Activated naive CD4-positive, alpha-beta T cell treated with anti-CD3 and anti-CD28 coated beads for 36 hours (primary cell): ENCODE data around the gene CCR5AS. TPM values are rescaled to one million over a fixed set of nuclear protein-coding genes. Genes with fewer than 3 reads are reported as not detected.
"Not testable (repeated sequence)": the region's sequence is repeated elsewhere in the genome, so short reads cannot be mapped to it uniquely, and the experiment has no call there.

Experiments used
- CTCF ChIA-PET: fragments of 350-600 bp; sonication (Branson Sonifier 250); formaldehyde crosslinking; loops from one replicate; lab custom pipeline; 2021; ENCODE audit warnings: antibody characterized with exemption; lab: Charles Lee
- DNase-seq: peaks from one replicate; pipeline ENCODE4 v3.0.0-alpha.2; 2020
- H3K27ac Mint-ChIP-seq: one replicate; pipeline ENCODE4 v1.8.0; 2021; ENCODE audit warnings: mild to moderate bottlenecking, mixed read lengths
- H3K27me3 Mint-ChIP-seq: one replicate; pipeline ENCODE4 v1.8.0; 2021; ENCODE audit warnings: low read depth, mixed read lengths
- H3K36me3 Mint-ChIP-seq: one replicate; pipeline ENCODE4 v1.8.0; 2021; ENCODE audit warnings: low read depth, mixed read lengths
- H3K4me1 Mint-ChIP-seq: one replicate; pipeline ENCODE4 v1.8.0; 2021; ENCODE audit warnings: low read depth, mixed read lengths
- H3K4me3 Mint-ChIP-seq: one replicate; pipeline ENCODE4 v1.8.0; 2021; ENCODE audit warnings: mild to moderate bottlenecking, moderate library complexity, mixed read lengths
- H3K9me3 Mint-ChIP-seq: one replicate; pipeline ENCODE4 v1.8.0; 2021; ENCODE audit warnings: mixed read lengths
- intact Hi-C: fragments of 100-400 bp; cut with micrococcal nuclease; formaldehyde crosslinking; loops from one replicate; pipeline ENCODE4 v1.15.1; 2023
- total RNA-seq, 2 experiments: library from RNA; stranded (reverse); gene quantifications; one replicate each; pipeline ENCODE4 v1.2.3, GENCODE V29; 2021

CCR5AS gene

GRCh38 chr3:46334741-46335478 is 72.0 kb downstream of the CCR5AS start:
- H3K4me1 Mint-ChIP-seq, result peaks cover 10% of the 10 kb centered on the region
- intact Hi-C loops, result no loop called here
- CTCF ChIA-PET, result interaction anchor here (0.6 to 2.0 kb wide), 2 partner anchors 58 to 96 kb away, joined by 4 to 6 read pairs; no protein-coding TSS in a partner anchor
- no peak overlapping the region for H3K4me3 Mint-ChIP-seq
- no peak for DNase-seq
- H3K27ac Mint-ChIP-seq, result no peak overlapping the region
- H3K36me3 Mint-ChIP-seq, result peaks cover 5% of the 10 kb centered on the region
- peaks cover 10% of the 10 kb centered on the region for H3K27me3 Mint-ChIP-seq
- H3K9me3 Mint-ChIP-seq, result peaks cover 20% of the 10 kb centered on the region

DNA sequence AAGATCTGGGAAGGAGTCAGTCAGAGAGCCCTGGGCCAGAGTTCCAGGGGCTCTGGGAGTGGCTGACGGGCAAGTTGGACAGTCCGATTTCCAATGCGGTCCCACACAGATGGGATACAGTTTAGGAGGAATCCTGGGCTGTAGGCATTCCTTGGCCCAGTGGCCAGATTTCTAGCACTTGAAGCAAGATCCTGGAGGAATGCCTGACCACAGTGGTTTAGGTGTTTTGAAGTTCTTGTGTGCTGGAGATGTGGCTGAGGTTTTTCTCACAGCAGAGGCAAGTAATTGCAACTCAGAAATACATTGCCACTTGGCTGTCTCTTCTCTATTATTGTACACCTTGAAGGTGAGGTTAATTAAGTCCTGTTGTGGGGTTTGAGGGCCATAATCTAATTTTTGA is 76.2 kb downstream of the CCR5AS start:
- intact Hi-C loops, H3K36me3 Mint-ChIP-seq, H3K27me3 Mint-ChIP-seq, CTCF ChIA-PET, H3K4me3 Mint-ChIP-seq, DNase-seq, H3K27ac Mint-ChIP-seq, H3K4me1 Mint-ChIP-seq, H3K9me3 Mint-ChIP-seq: not testable (repeated sequence)

- H3K36me3 Mint-ChIP-seq, result no peaks in the 10 kb centered on the region
- CTCF ChIA-PET, result interaction anchor here (0.6 kb wide), 4 partner anchors 49 to 566 kb away, joined by 3 read pairs; no protein-coding TSS in a partner anchor
- H3K9me3 Mint-ChIP-seq, result no peaks in the 10 kb centered on the region
- no peak for DNase-seq
- no peak overlapping the region for H3K4me3 Mint-ChIP-seq
- H3K27me3 Mint-ChIP-seq, result peaks cover 4% of the 10 kb centered on the region
- no peak overlapping the region for H3K27ac Mint-ChIP-seq
- intact Hi-C loops, result no loop called here
- peaks cover 2% of the 10 kb centered on the region for H3K4me1 Mint-ChIP-seq
These were observed 81.1 kb downstream of the CCR5AS start for GRCh38 chr3:46325645-46326300.

- H3K4me3 Mint-ChIP-seq, result no peak overlapping the region
- no peaks in the 10 kb centered on the region for H3K36me3 Mint-ChIP-seq
- H3K4me1 Mint-ChIP-seq, result peaks cover 2% of the 10 kb centered on the region
- DNase-seq, result no peak
- intact Hi-C loops, result no loop called here
- CTCF ChIA-PET, result interaction anchor here (0.6 kb wide), 1 partner anchor 54 kb away, joined by 3 read pairs; no protein-coding TSS in a partner anchor
- no peaks in the 10 kb centered on the region for H3K9me3 Mint-ChIP-seq
- H3K27me3 Mint-ChIP-seq, result peaks cover 6% of the 10 kb centered on the region
- no peak overlapping the region for H3K27ac Mint-ChIP-seq
These were observed 82.8 kb downstream of the CCR5AS start for GRCh38 chr3:46324036-46324435.

- intact Hi-C loops, result no loop called here
- Mint-ChIP-seq H3K36me3 (peaks cover 1% of the 10 kb centered on the region), H3K27ac (no peak overlapping the region), H3K4me3 (no peak overlapping the region), H3K4me1 (peaks cover 2% of the 10 kb centered on the region), H3K9me3 (peaks cover 5% of the 10 kb centered on the region), H3K27me3 (peaks cover 6% of the 10 kb centered on the region)
- CTCF ChIA-PET, result interaction anchor here (0.6 kb wide), 1 partner anchor 378 kb away, joined by 3 read pairs; the partner anchor contains the start of gene CXCR6
- DNase-seq, result no peak
These were observed 85.3 kb downstream of the CCR5AS start for GRCh38 chr3:46321461-46322104.

DNA sequence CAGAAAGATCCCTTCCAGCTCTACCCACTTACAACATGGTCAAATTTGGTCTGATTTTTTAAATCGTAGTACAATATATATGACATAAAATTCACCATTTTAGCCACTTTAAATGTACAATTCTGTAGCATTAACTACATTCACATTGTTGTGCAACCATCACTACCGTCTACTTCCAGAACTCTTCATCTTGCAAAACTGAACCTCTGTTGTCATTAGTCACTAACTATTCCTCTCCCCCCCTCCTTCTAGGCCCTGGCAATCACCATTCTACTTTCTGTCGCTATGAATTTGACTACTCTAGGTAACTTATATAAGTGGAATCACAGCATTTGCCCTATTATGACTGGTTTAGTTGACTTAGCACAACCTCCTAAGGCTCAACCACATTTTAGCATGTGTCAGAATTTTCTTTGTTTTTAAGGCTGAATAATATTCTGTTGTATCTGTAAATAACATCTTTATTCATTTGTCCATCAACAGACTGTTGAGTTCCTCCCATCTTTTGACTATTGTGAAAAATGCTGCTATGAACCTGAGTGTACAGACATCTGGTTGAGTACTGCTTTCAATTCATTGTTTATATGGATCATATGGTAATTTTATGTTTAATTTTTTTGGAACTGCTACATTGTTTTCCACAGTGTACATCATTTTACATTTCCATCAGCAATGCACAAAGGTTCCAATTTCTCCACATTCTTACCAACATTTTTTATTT is 88.5 kb downstream of the CCR5AS start:
- no peak for DNase-seq
- intact Hi-C loops, result no loop called here
- Mint-ChIP-seq H3K9me3 (peaks cover 5% of the 10 kb centered on the region), H3K4me1 (no peaks in the 10 kb centered on the region), H3K27me3 (peaks cover 7% of the 10 kb centered on the region), H3K27ac (no peak overlapping the region), H3K36me3 (peaks cover 1% of the 10 kb centered on the region), H3K4me3 (no peak overlapping the region)
- CTCF ChIA-PET, result no interaction called here

DNA sequence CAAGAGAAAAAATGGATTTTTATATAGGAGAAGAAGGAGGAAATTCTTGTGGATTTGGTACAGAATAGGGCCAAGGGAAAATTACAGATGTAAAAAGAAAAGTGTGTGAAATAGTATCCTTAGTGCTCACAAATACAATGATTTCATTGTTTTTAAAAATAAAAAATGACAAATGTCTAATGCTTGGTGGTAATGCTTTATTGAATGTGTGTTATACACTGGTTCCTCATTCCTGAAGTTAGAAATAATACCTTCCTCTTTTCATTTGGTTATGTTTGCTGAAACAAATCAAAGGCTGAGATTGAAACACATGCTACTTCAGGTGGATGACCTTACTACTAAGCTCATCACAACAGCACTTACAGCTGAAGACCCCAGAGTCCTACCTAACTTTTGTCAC is 90.7 kb downstream of the CCR5AS start:
- DNase-seq, result no peak
- Mint-ChIP-seq H3K4me1 (no peaks in the 10 kb centered on the region), H3K4me3 (no peak overlapping the region), H3K27ac (no peak overlapping the region), H3K36me3 (peaks cover 1% of the 10 kb centered on the region), H3K9me3 (peaks cover 5% of the 10 kb centered on the region), H3K27me3 (peaks cover 8% of the 10 kb centered on the region)
- intact Hi-C loops, result no loop called here
- CTCF ChIA-PET, result no interaction called here

DNA sequence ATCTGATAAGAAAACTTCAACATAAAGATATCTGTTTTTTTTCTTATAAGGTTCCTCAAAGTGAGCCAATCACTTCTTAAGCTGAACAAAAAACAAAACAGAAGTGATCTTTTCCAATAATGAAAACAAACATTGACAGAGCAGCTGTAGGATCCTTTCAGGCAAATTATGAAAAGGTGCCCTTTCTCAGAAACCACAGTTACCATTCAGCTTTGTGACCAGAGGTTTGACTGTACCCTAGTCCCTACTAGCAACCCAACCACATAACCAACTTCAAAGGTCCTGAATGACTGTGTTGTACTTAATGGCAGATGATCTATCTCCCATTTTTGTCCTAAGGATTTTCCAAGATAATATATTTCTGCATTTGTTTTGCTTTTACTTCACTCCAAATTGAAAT is 92.3 kb downstream of the CCR5AS start:
- peaks cover 1% of the 10 kb centered on the region for H3K36me3 Mint-ChIP-seq
- H3K27me3 Mint-ChIP-seq, result peaks cover 12% of the 10 kb centered on the region
- no peak for DNase-seq
- H3K4me1 Mint-ChIP-seq, result no peaks in the 10 kb centered on the region
- no peak overlapping the region for H3K27ac Mint-ChIP-seq
- no peak overlapping the region for H3K4me3 Mint-ChIP-seq
- peaks cover 5% of the 10 kb centered on the region for H3K9me3 Mint-ChIP-seq
- CTCF ChIA-PET, result interaction anchor here (0.6 kb wide), 1 partner anchor 449 kb away, joined by 3 read pairs; no protein-coding TSS in a partner anchor
- intact Hi-C loops, result no loop called here

Other genes starting within 250 kb of the CCR5AS start
- gene CCR1, start 198.8 kb downstream of the CCR5AS start, total RNA-seq, result not detected
- not detected for gene CCR3, start 164.6 kb downstream of the CCR5AS start, total RNA-seq
- gene CCR2, start 53.0 kb downstream of the CCR5AS start, total RNA-seq, result not detected
- not detected for gene CCR5, start 36.1 kb downstream of the CCR5AS start, total RNA-seq
- gene CCRL2, start 193 bp upstream of the CCR5AS start, total RNA-seq, result under 1 TPM; 0.81 to 0.89 TPM
- not detected for gene LTF, start 57.8 kb upstream of the CCR5AS start, total RNA-seq
- not detected for gene RTP3, start 90.9 kb upstream of the CCR5AS start, total RNA-seq
- not detected for gene LRRC2, start 159.2 kb upstream of the CCR5AS start, total RNA-seq
- not detected for gene FAM240A, start 205.5 kb upstream of the CCR5AS start, total RNA-seq